H1 (cell line): Measurements from ENCODE around the gene KIF27. TPM values are rescaled to one million over a fixed set of nuclear protein-coding genes. Genes with fewer than 3 reads are reported as not detected.
A peak's percentile ranks its signal among the peaks of the same experiment; 100 is the strongest.

Experiments used
- ASH2L ChIP-seq: fragments of 200-600, 300-600 bp; sonication (generic); IDR thresholded peaks from one replicate; pipeline ENCODE4 v1.7.1; 2017; ENCODE audit warnings: low read length
- CBX5 ChIP-seq: fragments of 300-800, 300-1000 bp; sonication (generic); IDR thresholded peaks from 2 replicates; pipeline ENCODE4 v1.7.1; 2016; ENCODE audit warnings: antibody characterized with exemption, low read length, low read depth
- CHD1 ChIP-seq: IDR thresholded peaks from 2 replicates; pipeline ENCODE4 v1.6.1; 2012; ENCODE audit warnings: low read depth, low read length, improper control_type of control experiment
- CTCF ChIP-seq, 3 experiments: IDR thresholded peaks; 1 replicate in 2 of 3; 2 replicates in 1 of 3; pipeline versions ENCODE4 v1.5.1 to v1.6.1; 2011; ENCODE audit warnings: low read length in 3 of 3, mild to moderate bottlenecking in 3 of 3, inconsistent platforms in 2 of 3, low read depth in 1 of 3, moderate library complexity in 1 of 3; ENCODE audit not compliant: insufficient read depth in 1 of 3; ENCODE audit errors: control extremely low read depth in 1 of 3
- EGR1 ChIP-seq: IDR thresholded peaks from 2 replicates; pipeline ENCODE4 v1.6.1; 2011; ENCODE audit warnings: low read depth, low read length, borderline replicate concordance
- EP300 ChIP-seq, 2 experiments: IDR thresholded peaks; 1 replicate in 1 of 2; 2 replicates in 1 of 2; pipeline ENCODE4 v1.6.1; 2011 to 2012; ENCODE audit warnings: low read depth in 2 of 2, low read length in 2 of 2, mild to moderate bottlenecking in 2 of 2, borderline replicate concordance in 1 of 2, inconsistent platforms in 1 of 2, moderate library complexity in 1 of 2
- GTF2F1 ChIP-seq: IDR thresholded peaks from 2 replicates; pipeline ENCODE4 v1.6.1; 2012; ENCODE audit warnings: low read depth, low read length, improper control_type of control experiment, borderline replicate concordance
- JUN ChIP-seq: IDR thresholded peaks from 2 replicates; pipeline ENCODE4 v1.6.1; 2011; ENCODE audit warnings: low read depth, mild to moderate bottlenecking, improper control_type of control experiment, low read length
- NANOG ChIP-seq: IDR thresholded peaks from 2 replicates; pipeline ENCODE4 v1.6.1; 2011; ENCODE audit warnings: low read length, low read depth, mild to moderate bottlenecking, inconsistent platforms; ENCODE audit not compliant: insufficient read depth, poor library complexity, severe bottlenecking
- POU5F1 ChIP-seq: IDR thresholded peaks from 2 replicates; pipeline ENCODE4 v1.6.1; 2011; ENCODE audit warnings: low read depth, mild to moderate bottlenecking, low read length, moderate library complexity
- RAD21 ChIP-seq, 2 experiments: IDR thresholded peaks in 1 of 2; conservative IDR thresholded peaks in 1 of 2; 2 replicates each; pipeline ENCODE4 v1.6.1; 2011; ENCODE audit warnings: low read depth in 2 of 2, low read length in 2 of 2, improper control_type of control experiment in 1 of 2, inconsistent platforms in 1 of 2, mild to moderate bottlenecking in 1 of 2, moderate library complexity in 1 of 2
- SRF ChIP-seq: IDR thresholded peaks from 2 replicates; pipeline ENCODE4 v1.6.1; 2011; ENCODE audit warnings: mild to moderate bottlenecking, low read depth, low read length, moderate library complexity
- SUZ12 ChIP-seq: fragments of 200-600 bp; sonication (generic); IDR thresholded peaks from 2 replicates; pipeline ENCODE4 v1.6.1; 2012; ENCODE audit warnings: mild to moderate bottlenecking, inconsistent platforms, low read length, moderate library complexity, mixed read lengths
- TCF12 ChIP-seq: IDR thresholded peaks from 2 replicates; pipeline ENCODE4 v1.6.1; 2011; ENCODE audit warnings: low read depth, mild to moderate bottlenecking, low read length
- polyA plus RNA-seq, 7 experiments: library from polyadenylated mRNA; depleted of rRNA in 3 of 7; stranded (reverse) in 5 of 7; unstranded in 2 of 7; fragments of >200 nt in 5 of 7; fragments of 200-250 nt in 2 of 7; gene quantifications; 1 replicate in 5 of 7; 2 replicates in 1 of 7; 4 replicates in 1 of 7; pipeline versions ENCODE4 v1.2.1 to v1.2.3, GENCODE V29; 2011 to 2013; ENCODE audit warnings: missing spikeins in 2 of 7, mixed read lengths in 2 of 7
- total RNA-seq: library from RNA; stranded (reverse); fragmentation: NEBNext Ultra II Directional; extraction: Animal tissue kit (Norgen Biotek cat#: 25700); gene quantifications from 2 replicates; pipeline ENCODE4 v1.2.1, GENCODE V29; 2021

The KIF27 gene
- total and polyA plus RNA-seq, 2 of the 8 experiments (the other 6 are each of a cell fraction or from before 2014, with no cell fraction given), result 0.47 to 7.0 TPM

DNA sequence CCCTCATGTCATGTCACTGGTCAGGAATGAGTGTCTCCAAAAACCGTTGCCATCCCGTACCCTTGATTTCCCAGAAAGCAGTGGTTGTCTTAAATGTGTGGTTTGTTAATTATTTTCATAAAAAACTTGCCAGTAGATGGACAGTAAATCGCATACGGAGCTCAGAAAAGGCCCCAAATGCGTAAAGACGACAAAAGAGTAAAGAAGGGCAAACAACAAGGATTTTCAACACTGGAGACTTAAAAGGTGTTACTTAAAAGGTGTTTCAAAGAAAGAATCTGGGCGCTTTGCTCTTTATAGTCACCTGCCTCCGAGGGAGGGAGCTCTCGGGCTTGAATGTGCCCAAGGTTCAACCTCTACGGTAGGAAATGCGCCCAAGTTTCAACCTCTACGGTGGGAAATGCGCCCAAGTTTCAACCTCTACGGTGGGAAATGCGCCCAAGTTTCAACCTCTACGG lies 734 bp downstream of the KIF27 start (continued):
- no peak for TF ChIP-seq NANOG
- no peak for TF ChIP-seq JUN
- no peak for TF ChIP-seq SRF
- no peak for TF ChIP-seq EGR1
- TF ChIP-seq EP300 (IDR thresholded peaks at IDR 0.05; ENCODE audit: borderline replicate concordance in 1 of 2, low read depth in 2 of 2, low read length in 2 of 2), result no peak
- no peak for TF ChIP-seq RAD21 (IDR thresholded peaks at IDR 0.05 in 1 of 2, conservative IDR thresholded peaks at IDR 0.05 in 1 of 2; ENCODE audit: low read depth in 2 of 2, low read length in 2 of 2)
- no peak for TF ChIP-seq CHD1
- TF ChIP-seq CBX5, result no peak
- TF ChIP-seq ASH2L, result no peak
- TF ChIP-seq SUZ12, result no peak
- no peak for TF ChIP-seq TCF12
- peak; percentile 94 for TF ChIP-seq GTF2F1
- TF ChIP-seq CTCF (IDR thresholded peaks at IDR 0.05; ENCODE audit: control extremely low read depth in 1 of 3, insufficient read depth in 1 of 3, low read depth in 1 of 3, low read length in 3 of 3), result peak in 1 of 3 experiments; percentile 3; a peak in 1 of 4 replicates
- no peak for TF ChIP-seq POU5F1
